K562 (cell line): ENCODE results near the gene PICK1. TPM values are rescaled to one million over a fixed set of nuclear protein-coding genes. Genes with fewer than 3 reads are reported as not detected.

Experiments used
- C11orf30 ChIP-seq: fragments of 450-650 bp; IDR thresholded peaks from 2 replicates; pipeline ENCODE4 v1.6.1; 2016; ENCODE audit warnings: low read depth, mild to moderate bottlenecking
- MCM5 ChIP-seq: fragments of 450-650 bp; IDR thresholded peaks from 2 replicates; pipeline ENCODE4 v1.6.1; 2016; ENCODE audit warnings: low read depth
- POLR2B ChIP-seq: fragments of 450-650 bp; IDR thresholded peaks from 2 replicates; pipeline ENCODE4 v1.6.1; 2018; ENCODE audit warnings: low read depth; ENCODE audit not compliant: partially characterized antibody
- PURB ChIP-seq: sonication (generic); formaldehyde crosslinking; IDR thresholded peaks from 2 replicates; pipeline ENCODE4 v1.9.0; 2021; ENCODE audit warnings: low read depth, mild to moderate bottlenecking, missing genetic modification reagents
- RBM15 ChIP-seq: fragments of 200-400 bp; formaldehyde crosslinking; IDR thresholded peaks from 2 replicates; pipeline ENCODE4 v1.6.1; 2018; ENCODE audit warnings: mild to moderate bottlenecking, low read length, moderate library complexity; ENCODE audit not compliant: insufficient read depth
- RBM17 ChIP-seq: fragments of 200-400 bp; formaldehyde crosslinking; IDR thresholded peaks from 2 replicates; pipeline ENCODE4 v1.6.1; 2017; ENCODE audit warnings: low read depth, mild to moderate bottlenecking, low read length, borderline replicate concordance
- RBM22 ChIP-seq: fragments of 200-400 bp; formaldehyde crosslinking; IDR thresholded peaks from 2 replicates; pipeline ENCODE4 v1.6.1; 2018; ENCODE audit warnings: low read length, low read depth; ENCODE audit not compliant: poor library complexity, severe bottlenecking
- ZC3H11A ChIP-seq: IDR thresholded peaks from 2 replicates; pipeline ENCODE4 v1.6.1; 2012; ENCODE audit warnings: low read depth, low read length, improper control_type of control experiment
- ZNF445 ChIP-seq: fragments of 250-450 bp; sonication (Bioruptor Pico); IDR thresholded peaks from 2 replicates; pipeline ENCODE4 v1.4.0; 2020; ENCODE audit warnings: low read depth, mild to moderate bottlenecking, moderate library complexity
- polyA plus RNA-seq, 8 experiments: library from polyadenylated mRNA; depleted of rRNA in 4 of 8; stranded (reverse) in 5 of 8; unstranded in 3 of 8; fragments of >200 nt; fragmentation: Nextera tagmentation in 2 of 8; fragmentation: Illumina TruSeq in 1 of 8; extraction: Ambion mirVana in 2 of 8; extraction: Trizol in 1 of 8; gene quantifications; 2 replicates each; pipeline versions ENCODE4 v1.2.1 to v1.2.3, GENCODE V29; 2011 to 2014; ENCODE audit warnings: inconsistent platforms in 1 of 8, missing spikeins in 1 of 8
- total RNA-seq, 7 experiments: library from RNA; depleted of rRNA in 6 of 7; stranded (reverse); fragments of >200 nt in 6 of 7; fragmentation: Illumina TruSeq in 2 of 7; extraction: Trizol in 2 of 7; gene quantifications; 2 replicates each; pipeline versions ENCODE4 v1.2.1 to v1.2.3, GENCODE V29; 2011 to 2021; ENCODE audit warnings: low replicate concordance in 1 of 7
- TF ChIP-seq, protein P1 (sequence below): fragments of 250-450 bp; sonication (Bioruptor Pico); IDR thresholded peaks from 2 replicates; pipeline ENCODE4 v1.6.1; 2021; ENCODE audit warnings: mild to moderate bottlenecking
- TF ChIP-seq, protein P2 (sequence below): sonication (generic); formaldehyde crosslinking; IDR thresholded peaks from 2 replicates; pipeline ENCODE4 v1.8.0; 2022; ENCODE audit warnings: missing genetic modification reagents, mild to moderate bottlenecking, borderline replicate concordance
- TF ChIP-seq, protein P3 (sequence below): fragments of 450-650 bp; IDR thresholded peaks from 2 replicates; pipeline ENCODE4 v1.6.1; 2018; ENCODE audit not compliant: partially characterized antibody
- TF ChIP-seq, protein P4 (sequence below): fragments of 250-450 bp; sonication (Bioruptor Pico); IDR thresholded peaks from 2 replicates; pipeline ENCODE4 v1.8.0; 2021; ENCODE audit warnings: moderate library complexity, mild to moderate bottlenecking, inconsistent platforms
- TF ChIP-seq, protein P5 (sequence below): sonication (generic); formaldehyde crosslinking; IDR thresholded peaks from 2 replicates; pipeline ENCODE4 v1.8.0; 2022; ENCODE audit warnings: mild to moderate bottlenecking, missing genetic modification reagents
- TF ChIP-seq, protein P6 (sequence below): fragments of 250-450 bp; sonication (Bioruptor Pico); IDR thresholded peaks from 2 replicates; pipeline ENCODE4 v1.4.0; 2020; ENCODE audit warnings: mild to moderate bottlenecking, moderate library complexity, borderline replicate concordance

PICK1 gene
- total and polyA plus RNA-seq, 9 of the 15 experiments (the other 6 are each of a cell fraction or from before 2014, with no cell fraction given) = 0.06 to 11.0 (median 7.9) TPM; not detected in 1

DNA sequence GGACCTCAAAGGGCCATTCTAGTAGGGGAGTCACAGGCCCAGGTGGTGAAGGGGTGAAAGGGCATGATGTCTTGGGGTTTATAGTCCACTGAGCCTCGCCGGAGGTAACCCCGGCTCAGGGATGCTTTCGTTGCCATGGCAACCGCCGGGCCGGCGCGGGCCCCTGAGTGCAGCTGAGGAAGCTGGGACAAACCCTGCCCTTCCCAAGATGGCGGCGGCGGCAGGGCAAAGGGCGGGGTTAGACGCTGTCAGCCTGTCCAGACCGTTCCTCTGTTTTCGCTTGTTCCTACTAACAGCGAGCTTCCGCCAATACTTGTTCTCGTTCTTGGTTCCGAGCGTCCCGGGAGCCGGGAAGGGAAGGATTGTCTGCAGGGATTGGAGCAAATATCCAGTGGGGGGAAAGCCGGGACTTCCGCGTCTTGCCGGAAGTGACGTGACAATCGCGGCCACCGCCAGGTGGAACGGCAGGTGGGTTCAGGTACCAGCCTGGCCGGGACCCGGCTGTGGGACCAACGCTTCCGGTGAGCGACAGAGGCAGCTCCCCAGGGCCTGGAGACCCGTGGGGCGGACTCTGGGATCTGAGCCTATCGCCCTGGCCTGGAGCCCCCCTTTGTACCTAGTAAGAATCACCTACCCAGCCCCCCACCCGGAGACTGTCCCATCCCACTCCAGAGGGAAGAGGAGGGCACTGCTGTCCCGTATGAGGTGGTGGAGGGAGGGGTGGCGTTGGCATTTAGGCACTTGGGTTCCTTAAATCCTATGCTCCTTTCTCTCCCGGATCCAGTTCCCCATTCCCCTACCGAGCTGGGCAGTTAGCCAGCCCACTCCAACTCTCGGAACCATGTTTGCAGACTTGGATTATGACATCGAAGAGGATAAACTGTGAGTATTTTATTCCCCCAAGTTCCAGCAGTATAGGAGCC lies at the start of gene PICK1 (continued):
- TF ChIP-seq ZNF445 (CRISPR knock-in tag) = no peak
- TF ChIP-seq, protein P1, sequence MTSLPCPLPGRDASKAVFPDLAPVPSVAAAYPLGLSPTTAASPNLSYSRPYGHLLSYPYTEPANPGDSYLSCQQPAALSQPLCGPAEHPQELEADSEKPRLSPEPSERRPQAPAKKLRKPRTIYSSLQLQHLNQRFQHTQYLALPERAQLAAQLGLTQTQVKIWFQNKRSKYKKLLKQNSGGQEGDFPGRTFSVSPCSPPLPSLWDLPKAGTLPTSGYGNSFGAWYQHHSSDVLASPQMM = no peak
- TF ChIP-seq C11orf30 = peak; percentile 66
- TF ChIP-seq RBM17 = no peak
- TF ChIP-seq, protein P2, sequence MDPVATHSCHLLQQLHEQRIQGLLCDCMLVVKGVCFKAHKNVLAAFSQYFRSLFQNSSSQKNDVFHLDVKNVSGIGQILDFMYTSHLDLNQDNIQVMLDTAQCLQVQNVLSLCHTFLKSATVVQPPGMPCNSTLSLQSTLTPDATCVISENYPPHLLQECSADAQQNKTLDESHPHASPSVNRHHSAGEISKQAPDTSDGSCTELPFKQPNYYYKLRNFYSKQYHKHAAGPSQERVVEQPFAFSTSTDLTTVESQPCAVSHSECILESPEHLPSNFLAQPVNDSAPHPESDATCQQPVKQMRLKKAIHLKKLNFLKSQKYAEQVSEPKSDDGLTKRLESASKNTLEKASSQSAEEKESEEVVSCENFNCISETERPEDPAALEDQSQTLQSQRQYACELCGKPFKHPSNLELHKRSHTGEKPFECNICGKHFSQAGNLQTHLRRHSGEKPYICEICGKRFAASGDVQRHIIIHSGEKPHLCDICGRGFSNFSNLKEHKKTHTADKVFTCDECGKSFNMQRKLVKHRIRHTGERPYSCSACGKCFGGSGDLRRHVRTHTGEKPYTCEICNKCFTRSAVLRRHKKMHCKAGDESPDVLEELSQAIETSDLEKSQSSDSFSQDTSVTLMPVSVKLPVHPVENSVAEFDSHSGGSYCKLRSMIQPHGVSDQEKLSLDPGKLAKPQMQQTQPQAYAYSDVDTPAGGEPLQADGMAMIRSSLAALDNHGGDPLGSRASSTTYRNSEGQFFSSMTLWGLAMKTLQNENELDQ (CRISPR knock-in tag) = no peak
- TF ChIP-seq, protein P3, sequence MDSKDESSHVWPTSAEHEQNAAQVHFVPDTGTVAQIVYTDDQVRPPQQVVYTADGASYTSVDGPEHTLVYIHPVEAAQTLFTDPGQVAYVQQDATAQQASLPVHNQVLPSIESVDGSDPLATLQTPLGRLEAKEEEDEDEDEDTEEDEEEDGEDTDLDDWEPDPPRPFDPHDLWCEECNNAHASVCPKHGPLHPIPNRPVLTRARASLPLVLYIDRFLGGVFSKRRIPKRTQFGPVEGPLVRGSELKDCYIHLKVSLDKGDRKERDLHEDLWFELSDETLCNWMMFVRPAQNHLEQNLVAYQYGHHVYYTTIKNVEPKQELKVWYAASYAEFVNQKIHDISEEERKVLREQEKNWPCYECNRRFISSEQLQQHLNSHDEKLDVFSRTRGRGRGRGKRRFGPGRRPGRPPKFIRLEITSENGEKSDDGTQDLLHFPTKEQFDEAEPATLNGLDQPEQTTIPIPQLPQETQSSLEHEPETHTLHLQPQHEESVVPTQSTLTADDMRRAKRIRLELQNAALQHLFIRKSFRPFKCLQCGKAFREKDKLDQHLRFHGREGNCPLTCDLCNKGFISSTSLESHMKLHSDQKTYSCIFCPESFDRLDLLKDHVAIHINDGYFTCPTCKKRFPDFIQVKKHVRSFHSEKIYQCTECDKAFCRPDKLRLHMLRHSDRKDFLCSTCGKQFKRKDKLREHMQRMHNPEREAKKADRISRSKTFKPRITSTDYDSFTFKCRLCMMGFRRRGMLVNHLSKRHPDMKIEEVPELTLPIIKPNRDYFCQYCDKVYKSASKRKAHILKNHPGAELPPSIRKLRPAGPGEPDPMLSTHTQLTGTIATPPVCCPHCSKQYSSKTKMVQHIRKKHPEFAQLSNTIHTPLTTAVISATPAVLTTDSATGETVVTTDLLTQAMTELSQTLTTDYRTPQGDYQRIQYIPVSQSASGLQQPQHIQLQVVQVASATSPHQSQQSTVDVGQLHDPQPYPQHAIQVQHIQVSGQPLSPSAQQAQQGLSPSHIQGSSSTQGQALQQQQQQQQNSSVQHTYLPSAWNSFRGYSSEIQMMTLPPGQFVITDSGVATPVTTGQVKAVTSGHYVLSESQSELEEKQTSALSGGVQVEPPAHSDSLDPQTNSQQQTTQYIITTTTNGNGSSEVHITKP = peak; percentile 13
- peak; percentile 41 for TF ChIP-seq RBM22
- no peak for TF ChIP-seq ZC3H11A
- no peak for TF ChIP-seq PURB
- TF ChIP-seq, protein P4, sequence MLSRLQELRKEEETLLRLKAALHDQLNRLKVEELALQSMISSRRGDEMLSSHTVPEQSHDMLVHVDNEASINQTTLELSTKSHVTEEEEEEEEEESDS = no peak
- TF ChIP-seq, protein P5, sequence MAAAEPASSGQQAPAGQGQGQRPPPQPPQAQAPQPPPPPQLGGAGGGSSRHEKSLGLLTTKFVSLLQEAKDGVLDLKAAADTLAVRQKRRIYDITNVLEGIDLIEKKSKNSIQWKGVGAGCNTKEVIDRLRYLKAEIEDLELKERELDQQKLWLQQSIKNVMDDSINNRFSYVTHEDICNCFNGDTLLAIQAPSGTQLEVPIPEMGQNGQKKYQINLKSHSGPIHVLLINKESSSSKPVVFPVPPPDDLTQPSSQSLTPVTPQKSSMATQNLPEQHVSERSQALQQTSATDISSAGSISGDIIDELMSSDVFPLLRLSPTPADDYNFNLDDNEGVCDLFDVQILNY = no peak
- no peak for TF ChIP-seq POLR2B
- no peak for TF ChIP-seq RBM15
- no peak for TF ChIP-seq MCM5
- TF ChIP-seq, protein P6, sequence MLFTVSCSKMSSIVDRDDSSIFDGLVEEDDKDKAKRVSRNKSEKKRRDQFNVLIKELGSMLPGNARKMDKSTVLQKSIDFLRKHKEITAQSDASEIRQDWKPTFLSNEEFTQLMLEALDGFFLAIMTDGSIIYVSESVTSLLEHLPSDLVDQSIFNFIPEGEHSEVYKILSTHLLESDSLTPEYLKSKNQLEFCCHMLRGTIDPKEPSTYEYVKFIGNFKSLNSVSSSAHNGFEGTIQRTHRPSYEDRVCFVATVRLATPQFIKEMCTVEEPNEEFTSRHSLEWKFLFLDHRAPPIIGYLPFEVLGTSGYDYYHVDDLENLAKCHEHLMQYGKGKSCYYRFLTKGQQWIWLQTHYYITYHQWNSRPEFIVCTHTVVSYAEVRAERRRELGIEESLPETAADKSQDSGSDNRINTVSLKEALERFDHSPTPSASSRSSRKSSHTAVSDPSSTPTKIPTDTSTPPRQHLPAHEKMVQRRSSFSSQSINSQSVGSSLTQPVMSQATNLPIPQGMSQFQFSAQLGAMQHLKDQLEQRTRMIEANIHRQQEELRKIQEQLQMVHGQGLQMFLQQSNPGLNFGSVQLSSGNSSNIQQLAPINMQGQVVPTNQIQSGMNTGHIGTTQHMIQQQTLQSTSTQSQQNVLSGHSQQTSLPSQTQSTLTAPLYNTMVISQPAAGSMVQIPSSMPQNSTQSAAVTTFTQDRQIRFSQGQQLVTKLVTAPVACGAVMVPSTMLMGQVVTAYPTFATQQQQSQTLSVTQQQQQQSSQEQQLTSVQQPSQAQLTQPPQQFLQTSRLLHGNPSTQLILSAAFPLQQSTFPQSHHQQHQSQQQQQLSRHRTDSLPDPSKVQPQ (CRISPR knock-in tag) = no peak
